Fibroblast of the aortic adventitia (primary cell): ENCODE results near the gene INO80E. TPM values are rescaled to one million over a fixed set of nuclear protein-coding genes. Genes with fewer than 3 reads are reported as not detected.
A peak's percentile ranks its signal among the peaks of the same experiment; 100 is the strongest.

ENCODE experiments used
- DNase-seq: peaks from one replicate; pipeline ENCODE4 v3.0.0-alpha.2; 2010; ENCODE audit warnings: low read depth
- H3K4me3 ChIP-seq: 2 replicates; pipeline ENCODE4 v1.5.1; 2011; ENCODE audit warnings: low read depth, mild to moderate bottlenecking, control low read depth, low read length, moderate library complexity
- CTCF ChIP-seq: IDR thresholded peaks from 2 replicates; pipeline ENCODE4 v1.5.1; 2011; ENCODE audit warnings: mild to moderate bottlenecking, low read length, control low read depth, inconsistent platforms; ENCODE audit not compliant: insufficient read depth
- total RNA-seq: library from RNA; depleted of rRNA; stranded (reverse); fragments of >200 nt; gene quantifications from 2 replicates; pipeline ENCODE4 v1.2.3, GENCODE V29; 2012; ENCODE audit warnings: low replicate concordance

The INO80E gene
- total RNA-seq, 1 donor: 36.5 TPM

- DNase-seq: peak; percentile 72
- peak; percentile 31 for TF ChIP-seq CTCF
- H3K4me3 ChIP-seq: no peak overlapping the region
These were observed 45.8 kb downstream of the INO80E start for GRCh38 chr16:30041841-30042240.

GRCh38 chr16:30046178-30046577 lies 50.1 kb downstream of the INO80E start:
- no peak for TF ChIP-seq CTCF
- H3K4me3 ChIP-seq: no peak overlapping the region
- DNase-seq: no peak

GRCh38 chr16:30046588-30046987 lies 50.5 kb downstream of the INO80E start:
- TF ChIP-seq CTCF: no peak
- no peak overlapping the region for H3K4me3 ChIP-seq
- DNase-seq: no peak

GRCh38 chr16:30049871-30050270 lies 53.8 kb downstream of the INO80E start:
- no peak overlapping the region for H3K4me3 ChIP-seq
- no peak for TF ChIP-seq CTCF
- DNase-seq: no peak

- no peak for TF ChIP-seq CTCF
- no peak overlapping the region for H3K4me3 ChIP-seq
- DNase-seq: peak; percentile 58
These were observed 55.5 kb downstream of the INO80E start for GRCh38 chr16:30051518-30051917.

- H3K4me3 ChIP-seq: peak overlapping the region; percentile 88
- peak; percentile 90 for DNase-seq
- no peak for TF ChIP-seq CTCF
These were observed 56.8 kb downstream of the INO80E start for GRCh38 chr16:30052671-30053372.

GRCh38 chr16:30053376-30054015 lies 57.5 kb downstream of the INO80E start:
- TF ChIP-seq CTCF: no peak
- DNase-seq: peak; percentile 76
- peak overlapping the region; percentile 88 for H3K4me3 ChIP-seq
